Measurements from ENCODE around the gene TENM4. TPM values are rescaled to one million over a fixed set of nuclear protein-coding genes. Genes with fewer than 3 reads are reported as not detected.

The TENM4 gene
- total RNA-seq, 2 experiments from 2014 or later, result not detected

DNA sequence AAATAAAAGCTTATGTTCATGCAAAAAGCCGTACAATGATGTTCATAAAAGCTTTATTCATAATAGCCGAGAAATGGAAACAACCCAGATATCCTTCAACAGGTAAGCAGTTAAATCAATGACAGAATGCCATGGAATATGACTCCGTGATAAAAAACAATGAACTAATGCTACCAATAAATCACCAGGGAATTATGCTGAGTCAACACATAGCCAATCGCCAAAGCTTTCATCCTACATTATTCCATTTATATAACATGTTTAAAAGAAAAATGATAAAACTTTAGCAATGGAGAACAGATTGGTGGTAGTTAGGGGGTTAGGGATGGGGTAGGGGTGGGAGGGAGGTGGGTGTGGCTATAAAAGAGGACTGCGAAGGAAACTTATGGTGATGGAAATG lies 356.4 kb downstream of the TENM4 start:
- no peaks in the 10 kb centered on the region for H3K9me3 Mint-ChIP-seq
- no peaks in the 10 kb centered on the region for H3K4me1 Mint-ChIP-seq (ENCODE audit: low read depth)
- no peak overlapping the region for H3K27ac Mint-ChIP-seq
- POLR2A ChIA-PET, result no interaction called here
- DNase-seq, result no peak
- CTCF ChIA-PET, result no interaction called here
- H3K27me3 Mint-ChIP-seq, result no peaks in the 10 kb centered on the region
- H3K36me3 Mint-ChIP-seq, result no peaks in the 10 kb centered on the region
- no peak overlapping the region for H3K4me3 Mint-ChIP-seq
- intact Hi-C loops (cut with micrococcal nuclease), result no loop called here

GRCh38 chr11:79083352-79083751 lies 357.5 kb downstream of the TENM4 start:
- no peak overlapping the region for H3K27ac Mint-ChIP-seq
- POLR2A ChIA-PET, result no interaction called here
- H3K36me3 Mint-ChIP-seq, result no peaks in the 10 kb centered on the region
- intact Hi-C loops (cut with micrococcal nuclease), result no loop called here
- no peaks in the 10 kb centered on the region for H3K9me3 Mint-ChIP-seq
- no peaks in the 10 kb centered on the region for H3K4me1 Mint-ChIP-seq (ENCODE audit: low read depth)
- DNase-seq, result no peak
- no peak overlapping the region for H3K4me3 Mint-ChIP-seq
- CTCF ChIA-PET, result no interaction called here
- no peaks in the 10 kb centered on the region for H3K27me3 Mint-ChIP-seq

GRCh38 chr11:79082907-79083306 lies 357.9 kb downstream of the TENM4 start:
- DNase-seq, result no peak
- ChIA-PET CTCF (interaction anchor here (1.0 to 1.3 kb wide), 2 partner anchors 17 to 437 kb away, joined by 3 to 8 read pairs; no protein-coding TSS in a partner anchor), POLR2A (no interaction called here)
- H3K36me3 Mint-ChIP-seq, result no peaks in the 10 kb centered on the region
- no peak overlapping the region for H3K27ac Mint-ChIP-seq
- intact Hi-C loops (cut with micrococcal nuclease), result no loop called here
- H3K4me1 Mint-ChIP-seq (ENCODE audit: low read depth), result no peaks in the 10 kb centered on the region
- no peak overlapping the region for H3K4me3 Mint-ChIP-seq
- H3K27me3 Mint-ChIP-seq, result no peaks in the 10 kb centered on the region
- H3K9me3 Mint-ChIP-seq, result no peaks in the 10 kb centered on the region

DNA sequence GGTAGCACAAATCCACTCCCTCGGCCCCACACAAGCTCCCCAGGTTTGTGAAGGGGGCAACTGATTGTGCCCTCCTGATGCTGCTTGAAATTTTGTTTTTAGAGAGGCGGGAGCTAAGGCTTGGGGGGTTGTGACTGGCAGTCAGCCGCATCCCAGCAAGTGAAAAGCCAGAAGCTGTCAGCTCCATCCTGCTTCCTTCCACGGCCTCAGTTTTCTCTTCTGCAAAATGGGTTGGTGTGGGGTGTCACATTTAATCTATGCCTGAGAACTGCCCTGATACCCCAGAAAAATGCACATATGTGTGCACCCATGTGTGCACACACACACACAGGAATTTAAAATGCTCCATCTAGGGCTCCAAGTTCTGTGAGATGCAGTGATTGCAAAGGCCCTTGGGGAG lies 358.6 kb downstream of the TENM4 start:
- H3K27me3 Mint-ChIP-seq, result no peaks in the 10 kb centered on the region
- no peaks in the 10 kb centered on the region for H3K4me1 Mint-ChIP-seq (ENCODE audit: low read depth)
- H3K27ac Mint-ChIP-seq, result no peak overlapping the region
- no peaks in the 10 kb centered on the region for H3K36me3 Mint-ChIP-seq
- no peaks in the 10 kb centered on the region for H3K9me3 Mint-ChIP-seq
- ChIA-PET CTCF (interaction anchor here (1.0 to 1.3 kb wide), 2 partner anchors 18 to 436 kb away, joined by 3 to 8 read pairs; no protein-coding TSS in a partner anchor), POLR2A (no interaction called here)
- intact Hi-C loops (cut with micrococcal nuclease), result no loop called here
- no peak for DNase-seq
- H3K4me3 Mint-ChIP-seq, result no peak overlapping the region

- H3K27ac Mint-ChIP-seq, result no peak overlapping the region
- no peak for DNase-seq
- intact Hi-C loops (cut with micrococcal nuclease), result no loop called here
- H3K27me3 Mint-ChIP-seq, result no peaks in the 10 kb centered on the region
- peaks cover under 1% of the 10 kb centered on the region for H3K9me3 Mint-ChIP-seq
- no peak overlapping the region for H3K4me3 Mint-ChIP-seq
- H3K4me1 Mint-ChIP-seq (ENCODE audit: low read depth), result no peaks in the 10 kb centered on the region
- H3K36me3 Mint-ChIP-seq, result no peaks in the 10 kb centered on the region
- ChIA-PET POLR2A (no interaction called here), CTCF (interaction anchor here (0.6 to 1.3 kb wide), 2 partner anchors 19 to 435 kb away, joined by 3 to 8 read pairs; no protein-coding TSS in a partner anchor)
Measured at GRCh38 chr11:79081471-79082031, 359.3 kb downstream of the TENM4 start.

DNA sequence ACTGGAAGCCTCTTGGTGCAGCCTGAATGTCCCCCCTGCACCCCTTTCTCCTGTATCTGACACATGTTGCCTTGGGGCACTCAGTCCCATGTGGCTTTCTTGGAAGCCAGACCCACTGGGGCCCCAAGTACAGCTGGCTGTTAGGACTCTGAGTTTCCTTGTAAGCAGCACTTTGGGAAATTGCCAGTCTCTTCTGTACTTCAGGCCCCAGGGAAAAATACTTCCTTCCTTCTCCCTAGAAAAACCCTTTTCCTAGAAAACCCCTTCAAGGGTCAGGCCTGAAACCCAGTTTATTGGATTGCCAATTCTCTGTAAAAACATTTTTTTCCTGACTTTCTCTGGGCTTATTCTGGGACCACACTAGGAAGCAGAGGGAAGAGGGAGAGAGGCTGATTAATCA lies 360.3 kb downstream of the TENM4 start:
- no peaks in the 10 kb centered on the region for H3K27me3 Mint-ChIP-seq
- POLR2A ChIA-PET, result no interaction called here
- H3K9me3 Mint-ChIP-seq, result peaks cover 7% of the 10 kb centered on the region
- no peak for DNase-seq
- CTCF ChIA-PET, result no interaction called here
- intact Hi-C loops (cut with micrococcal nuclease), result no loop called here
- H3K36me3 Mint-ChIP-seq, result no peaks in the 10 kb centered on the region
- H3K27ac Mint-ChIP-seq, result no peak overlapping the region
- H3K4me3 Mint-ChIP-seq, result no peak overlapping the region
- H3K4me1 Mint-ChIP-seq (ENCODE audit: low read depth), result no peaks in the 10 kb centered on the region

DNA sequence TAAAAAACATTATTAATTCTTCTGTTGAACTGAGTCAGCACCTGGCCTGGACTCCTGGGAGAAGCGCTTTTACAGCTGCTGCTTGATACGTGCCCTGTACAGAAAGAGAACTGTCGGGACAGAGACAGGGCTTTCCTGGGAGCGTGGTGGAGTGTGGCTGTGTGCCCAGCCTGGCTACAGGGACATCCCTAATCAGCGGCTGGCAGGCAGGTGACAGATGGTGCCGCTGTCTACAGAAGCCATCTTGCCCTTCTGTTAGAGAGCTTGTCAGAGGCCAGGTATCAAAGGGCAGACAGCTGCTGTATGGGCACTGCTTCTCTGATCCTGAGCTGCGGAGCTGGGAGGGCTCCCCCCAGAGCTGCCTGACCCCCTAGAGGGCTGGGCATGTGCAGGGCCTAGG lies 361.8 kb downstream of the TENM4 start:
- ChIA-PET POLR2A (no interaction called here), CTCF (interaction anchor here (1.3 to 1.6 kb wide), 3 partner anchors 11 to 433 kb away, joined by 3 to 6 read pairs (median 3); no protein-coding TSS in a partner anchor)
- intact Hi-C loops (cut with micrococcal nuclease), result no loop called here
- Mint-ChIP-seq H3K4me3 (no peak overlapping the region), H3K9me3 (peaks cover 7% of the 10 kb centered on the region), H3K27me3 (no peaks in the 10 kb centered on the region), H3K27ac (no peak overlapping the region), H3K4me1 (ENCODE audit: low read depth) (no peaks in the 10 kb centered on the region), H3K36me3 (no peaks in the 10 kb centered on the region)
- DNase-seq, result no peak

DNA sequence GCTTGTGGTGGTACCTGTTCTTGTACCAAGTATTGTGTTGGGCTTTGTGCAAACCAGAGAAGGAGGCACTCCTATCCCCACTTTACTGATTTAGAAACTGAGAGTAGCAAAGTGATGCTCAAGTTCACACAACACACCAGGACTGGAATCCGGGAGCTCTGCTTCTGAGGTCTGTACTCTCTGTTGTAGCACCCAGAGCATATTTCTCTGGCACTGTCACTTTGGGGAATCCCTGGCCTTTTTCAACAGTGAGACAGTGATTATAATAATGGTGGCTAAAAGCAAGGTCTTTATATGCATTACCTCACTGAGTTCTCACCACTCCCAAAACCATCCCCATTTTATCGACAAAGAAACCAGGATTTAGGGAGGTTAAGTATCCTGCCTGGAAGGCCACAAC lies 362.4 kb downstream of the TENM4 start:
- Mint-ChIP-seq H3K9me3 (peaks cover 7% of the 10 kb centered on the region), H3K4me3 (no peak overlapping the region), H3K36me3 (no peaks in the 10 kb centered on the region), H3K27ac (no peak overlapping the region), H3K4me1 (ENCODE audit: low read depth) (no peaks in the 10 kb centered on the region), H3K27me3 (no peaks in the 10 kb centered on the region)
- ChIA-PET CTCF (interaction anchor here (1.3 to 1.6 kb wide), 4 partner anchors 11 to 433 kb away, joined by 3 to 6 read pairs (median 4); no protein-coding TSS in a partner anchor), POLR2A (no interaction called here)
- intact Hi-C loops (cut with micrococcal nuclease), result no loop called here
- DNase-seq, result no peak

DNA sequence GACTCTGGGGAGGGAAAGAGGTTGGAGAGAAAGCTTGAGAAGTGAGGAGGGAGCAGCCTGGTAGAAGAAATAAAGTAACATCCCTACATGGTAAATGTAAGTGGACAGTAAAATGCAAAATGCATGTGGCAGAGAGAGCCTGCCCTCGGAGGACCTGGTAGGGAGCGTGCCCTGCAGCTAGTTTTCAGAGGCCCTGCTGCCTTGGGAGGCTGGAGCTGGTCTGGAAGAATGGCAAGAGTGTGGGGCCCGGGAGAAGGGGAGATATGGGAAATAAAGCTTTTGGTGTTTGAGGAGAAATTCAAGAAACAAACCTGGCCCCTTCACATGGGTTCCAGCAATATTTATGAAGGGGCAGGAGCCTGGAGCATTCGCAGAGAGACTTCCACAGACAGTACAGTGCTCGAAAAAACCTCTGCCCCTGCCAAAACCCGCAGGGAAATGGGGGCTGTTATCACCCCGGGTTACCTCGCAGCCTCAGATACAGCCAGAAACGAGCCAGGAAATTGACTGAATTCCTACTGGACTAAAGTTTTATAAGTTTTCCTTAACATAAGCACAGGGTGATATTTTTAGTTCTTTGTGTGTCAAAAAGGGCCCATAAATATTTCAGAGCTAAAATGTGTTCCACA lies 363.0 kb downstream of the TENM4 start:
- CTCF ChIA-PET, result interaction anchor here (1.3 kb wide), 2 partner anchors 22 to 433 kb away, joined by 3 to 4 read pairs; no protein-coding TSS in a partner anchor
- no peaks in the 10 kb centered on the region for H3K4me1 Mint-ChIP-seq (ENCODE audit: low read depth)
- intact Hi-C loops (cut with micrococcal nuclease), result no loop called here
- DNase-seq, result no peak
- H3K4me3 Mint-ChIP-seq, result no peak overlapping the region
- H3K27ac Mint-ChIP-seq, result no peak overlapping the region
- no peaks in the 10 kb centered on the region for H3K27me3 Mint-ChIP-seq
- POLR2A ChIA-PET, result no interaction called here
- H3K36me3 Mint-ChIP-seq, result no peaks in the 10 kb centered on the region
- peaks cover 7% of the 10 kb centered on the region for H3K9me3 Mint-ChIP-seq

DNA sequence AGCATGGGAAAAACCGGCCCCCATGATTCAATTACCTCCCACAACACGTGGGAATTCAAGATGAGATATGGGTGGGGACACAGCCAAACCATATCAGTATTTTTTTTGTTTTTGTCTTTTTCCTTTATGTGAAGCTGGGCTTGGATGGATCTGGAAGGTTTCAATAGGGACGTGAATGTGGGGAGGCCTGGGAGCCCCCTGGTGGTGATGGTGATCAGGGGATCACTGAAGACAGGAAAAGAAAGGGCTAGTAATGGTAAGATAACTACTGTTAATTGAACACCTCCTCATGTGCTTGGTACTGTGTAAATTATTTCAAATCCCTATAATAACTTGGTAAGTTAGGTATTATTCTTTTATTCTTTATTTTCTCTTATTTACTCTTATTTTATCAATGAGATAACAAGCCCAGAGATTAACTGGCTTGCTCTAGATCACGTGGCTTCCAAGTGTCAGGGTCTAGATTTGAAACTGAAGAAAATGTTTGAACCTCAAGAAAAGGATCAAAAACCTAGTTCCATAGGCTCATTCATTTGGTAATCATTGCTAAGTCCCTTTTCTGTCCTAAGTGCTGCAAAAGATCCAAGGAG lies 364.2 kb downstream of the TENM4 start:
- ChIA-PET POLR2A (no interaction called here), CTCF (interaction anchor here (1.4 to 3.3 kb wide), 3 partner anchors 23 to 434 kb away, joined by 3 to 19 read pairs (median 5); no protein-coding TSS in a partner anchor)
- intact Hi-C loops (cut with micrococcal nuclease), result no loop called here
- Mint-ChIP-seq H3K9me3 (peaks cover 7% of the 10 kb centered on the region), H3K4me1 (ENCODE audit: low read depth) (no peaks in the 10 kb centered on the region), H3K27ac (no peak overlapping the region), H3K36me3 (no peaks in the 10 kb centered on the region), H3K4me3 (no peak overlapping the region), H3K27me3 (no peaks in the 10 kb centered on the region)
- peak; percentile 36 for DNase-seq

- Mint-ChIP-seq H3K27ac (no peak overlapping the region), H3K9me3 (peaks cover 7% of the 10 kb centered on the region), H3K36me3 (no peaks in the 10 kb centered on the region), H3K27me3 (no peaks in the 10 kb centered on the region), H3K4me1 (ENCODE audit: low read depth) (no peaks in the 10 kb centered on the region), H3K4me3 (no peak overlapping the region)
- CTCF ChIA-PET, result interaction anchor here (3.3 kb wide), 1 partner anchor 429 kb away, joined by 19 read pairs; no protein-coding TSS in a partner anchor
- intact Hi-C loops (cut with micrococcal nuclease), result no loop called here
- DNase-seq, result no peak
- POLR2A ChIA-PET, result no interaction called here
Measured at GRCh38 chr11:79074547-79074946, 366.3 kb downstream of the TENM4 start.

GRCh38 chr11:79071190-79071589 lies 369.6 kb downstream of the TENM4 start:
- CTCF ChIA-PET, result interaction anchor here (1.4 kb wide), 1 partner anchor 12 kb away, joined by 3 read pairs; no protein-coding TSS in a partner anchor
- intact Hi-C loops (cut with micrococcal nuclease), result no loop called here
- H3K9me3 Mint-ChIP-seq, result peaks cover 3% of the 10 kb centered on the region
- DNase-seq, result no peak
- no peak overlapping the region for H3K27ac Mint-ChIP-seq
- POLR2A ChIA-PET, result no interaction called here
- no peak overlapping the region for H3K4me3 Mint-ChIP-seq
- H3K4me1 Mint-ChIP-seq (ENCODE audit: low read depth), result no peaks in the 10 kb centered on the region
- H3K27me3 Mint-ChIP-seq, result no peaks in the 10 kb centered on the region
- no peaks in the 10 kb centered on the region for H3K36me3 Mint-ChIP-seq
